HG02970 (cell line): ENCODE data around the gene VASH2.
"Not testable (repeated sequence)": the region's sequence is repeated elsewhere in the genome, so short reads cannot be mapped to it uniquely, and the experiment has no call there.

Source experiments
- ATAC-seq: cut with Tn5 transposase; IDR thresholded peaks from one replicate; pipeline ENCODE4 v1.9.1; 2021; ENCODE audit warnings: mild to moderate bottlenecking, moderate library complexity, moderate number of reproducible peaks; ENCODE audit not compliant: unreplicated experiment, low FRiP score

Gene VASH2

GRCh38 chr1:212977781-212978645 is 27.7 kb downstream of the VASH2 start:
- ATAC-seq, result no peak

GRCh38 chr1:212979340-212980122 is 29.2 kb downstream of the VASH2 start:
- ATAC-seq, result peak; percentile 56

- ATAC-seq, result no peak
These were observed 29.9 kb downstream of the VASH2 start for GRCh38 chr1:212980123-212980785.

DNA sequence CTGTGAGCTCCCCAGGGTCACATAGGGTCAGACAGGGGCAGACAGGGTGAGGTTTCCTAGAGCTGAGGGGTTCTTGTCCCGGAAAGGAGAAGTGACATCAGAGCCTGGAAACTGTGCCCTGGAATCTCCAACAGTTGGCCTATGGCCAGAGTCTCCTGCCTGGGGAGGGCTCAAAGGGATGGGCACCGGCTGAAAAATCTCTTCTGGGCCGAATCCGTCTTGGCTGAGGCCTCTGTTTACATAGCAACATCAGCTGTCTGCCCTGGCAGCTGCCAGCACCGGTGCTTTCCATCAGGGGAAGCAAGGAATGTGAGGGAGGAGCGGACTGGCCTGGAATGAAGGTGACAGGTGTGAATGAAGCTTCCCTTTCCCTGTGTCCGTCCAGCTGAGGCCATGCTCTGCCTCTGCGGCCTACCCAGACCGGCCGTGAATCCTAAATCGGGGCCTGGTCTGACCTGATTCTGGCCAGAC is 30.7 kb downstream of the VASH2 start:
- no peak for ATAC-seq

DNA sequence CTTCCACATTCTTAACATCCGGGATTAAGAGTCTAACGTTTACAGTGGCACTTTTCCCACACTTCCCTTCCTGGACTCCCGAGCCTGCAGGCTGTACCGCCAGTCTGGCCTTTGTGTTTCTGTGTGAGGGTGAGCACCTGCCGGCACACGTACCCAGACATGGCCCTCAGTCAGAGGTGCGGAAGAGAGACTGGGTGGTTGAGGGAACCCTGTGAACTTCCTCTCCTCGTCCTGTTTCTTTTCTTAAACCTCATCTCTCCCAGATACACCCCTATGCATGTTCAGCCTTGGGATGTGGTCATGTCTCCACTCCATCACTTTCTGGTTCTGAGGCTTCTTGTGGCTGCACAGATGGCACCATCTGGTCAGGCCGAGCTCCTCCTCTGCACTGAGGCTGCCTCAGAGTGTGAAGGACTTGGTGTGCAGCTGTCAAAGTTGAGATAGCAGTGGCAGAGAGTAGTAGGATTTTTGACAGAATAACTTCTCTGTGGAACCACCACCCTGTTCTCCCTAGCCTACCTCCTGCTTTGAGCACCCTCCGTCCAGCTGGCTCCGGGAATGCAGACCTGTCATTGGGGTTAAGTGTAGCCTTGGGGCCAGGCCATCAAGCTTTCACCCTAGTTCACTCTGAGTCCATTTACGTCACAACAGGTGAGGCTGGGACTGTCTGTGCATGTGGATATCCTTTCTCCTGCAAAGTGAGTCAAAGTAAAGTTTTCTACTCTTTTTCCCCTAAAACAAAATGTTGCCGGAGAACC is 31.4 kb downstream of the VASH2 start:
- ATAC-seq, result no peak

DNA sequence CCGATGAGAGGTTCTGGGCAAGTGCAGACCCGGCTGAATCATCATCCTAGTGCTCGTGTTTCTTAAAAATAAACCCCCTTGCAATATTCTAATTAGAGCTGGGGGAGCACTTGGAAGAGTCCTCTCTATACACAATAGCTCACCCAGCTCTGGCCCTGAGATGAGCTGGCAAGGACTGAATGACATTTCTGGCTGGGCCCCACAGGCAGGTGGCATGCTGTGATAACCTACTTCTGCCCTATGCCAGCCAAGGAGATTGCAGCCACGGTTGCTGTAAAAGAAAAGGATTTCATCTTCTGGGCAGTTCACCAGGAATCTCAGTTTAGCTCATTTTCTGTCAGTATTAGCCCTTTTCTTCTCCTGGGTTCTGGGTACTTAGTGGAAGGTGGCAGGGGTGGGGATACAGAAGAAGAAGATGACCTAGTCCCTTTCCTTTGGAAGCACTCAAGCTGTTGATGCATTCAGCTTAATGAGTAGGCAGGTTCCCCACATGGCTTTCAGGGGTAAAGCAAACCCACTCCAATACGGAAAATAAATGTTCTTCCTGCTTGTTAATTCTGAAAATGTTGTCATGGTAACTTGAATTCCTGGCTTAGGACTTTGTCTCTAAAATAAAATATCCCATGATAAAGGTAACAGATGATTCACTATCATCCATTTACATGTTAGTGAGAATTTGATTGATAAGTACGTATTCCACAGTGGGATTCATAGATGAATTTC is 32.2 kb downstream of the VASH2 start:
- ATAC-seq, result no peak

- no peak for ATAC-seq
These were observed 33.1 kb downstream of the VASH2 start for GRCh38 chr1:212983482-212983881.

GRCh38 chr1:212984522-212985291 is 34.4 kb downstream of the VASH2 start:
- ATAC-seq, result no peak

GRCh38 chr1:212986551-212986950 is 36.2 kb downstream of the VASH2 start:
- no peak for ATAC-seq

GRCh38 chr1:212987702-212988322 is 37.5 kb downstream of the VASH2 start:
- ATAC-seq, result no peak

DNA sequence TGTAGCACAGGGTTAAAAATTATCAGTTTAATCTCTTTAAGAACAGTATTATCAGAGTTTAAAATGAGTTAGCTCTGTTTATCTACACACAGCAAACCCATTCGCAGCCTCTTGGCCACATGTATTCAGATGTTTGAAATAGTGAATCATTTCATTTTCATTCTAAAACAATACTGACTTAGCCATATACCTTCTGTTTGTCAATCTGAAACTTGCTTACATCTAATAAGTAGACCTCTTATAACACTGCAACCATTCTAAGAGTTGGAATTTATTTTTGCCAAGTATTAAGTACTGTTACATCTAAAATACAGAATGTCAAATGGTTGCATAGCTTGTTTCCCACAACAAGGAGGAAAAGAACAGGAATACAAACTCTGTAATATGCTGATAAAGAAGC is 39.9 kb downstream of the VASH2 start:
- no peak for ATAC-seq

- ATAC-seq, result not testable (repeated sequence)
These were observed 43.6 kb downstream of the VASH2 start for GRCh38 chr1:212993960-212994359.

DNA sequence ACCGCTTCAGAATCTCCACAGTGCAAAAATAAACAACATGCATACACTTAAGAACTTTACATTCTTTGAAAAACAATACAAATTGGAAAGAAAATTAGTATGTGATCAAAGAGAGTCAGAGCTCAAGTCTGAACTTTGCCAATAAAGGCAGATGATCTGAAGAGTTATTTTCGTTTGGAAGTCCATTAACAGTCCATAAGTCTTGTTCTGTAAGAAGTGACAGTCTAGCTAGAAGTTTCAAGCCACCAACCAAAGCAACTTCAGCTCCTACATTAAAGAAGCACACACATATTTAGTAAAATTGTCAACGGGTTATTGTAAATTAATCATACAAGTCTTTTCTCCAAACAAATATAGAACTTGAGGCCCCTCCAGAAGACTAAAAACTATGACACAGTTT is 44.6 kb downstream of the VASH2 start:
- no peak for ATAC-seq

DNA sequence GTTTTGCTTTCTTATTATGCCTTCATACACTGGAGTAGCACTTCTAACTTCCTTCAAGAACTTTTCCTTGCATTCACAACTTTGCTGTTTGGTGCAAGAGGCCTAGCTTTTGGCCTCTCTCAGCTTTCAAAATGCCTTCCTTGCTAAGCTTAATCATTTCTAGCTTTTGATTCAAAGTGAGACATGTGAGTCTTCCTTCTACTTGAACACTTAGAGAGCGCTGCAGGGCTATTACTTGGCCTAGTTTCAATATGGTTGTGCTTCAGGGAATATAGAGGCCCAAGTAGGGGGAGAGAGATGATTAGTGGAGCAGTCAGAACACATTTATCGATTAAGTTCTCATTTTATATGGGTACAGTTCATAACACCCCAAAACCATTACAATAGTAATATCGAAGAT is 52.9 kb downstream of the VASH2 start:
- no peak for ATAC-seq

GRCh38 chr1:213008564-213008963 is 58.2 kb downstream of the VASH2 start:
- no peak for ATAC-seq

DNA sequence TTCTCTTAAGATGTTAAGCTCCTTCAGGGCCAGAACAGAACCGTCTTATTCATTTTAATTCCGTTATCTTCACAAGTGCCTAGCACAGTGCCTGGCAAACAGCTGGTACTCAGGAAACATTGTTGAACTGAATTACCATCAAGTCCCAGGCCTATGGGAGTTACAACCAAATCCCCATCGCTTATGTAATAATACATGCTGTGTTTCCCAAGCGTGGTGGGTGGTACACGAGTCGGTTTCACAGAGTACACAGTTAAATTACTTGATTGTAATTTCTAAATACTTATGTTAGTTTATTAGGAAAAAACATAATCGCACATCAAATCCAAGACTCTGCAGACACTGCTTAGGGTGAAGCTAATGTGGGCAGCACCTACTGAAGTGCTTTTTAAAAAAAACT is 64.3 kb downstream of the VASH2 start:
- no peak for ATAC-seq

GRCh38 chr1:213015099-213016050 is 65.0 kb downstream of the VASH2 start, which contains the start of gene ANGEL2:
ANGEL2 (minus strand) TSS chr1:213015867; CDS start chr1:213015671, 196 bp downstream.
- peak; percentile 91 for ATAC-seq
